HEK293T (cell line): ENCODE data around the gene TMEM209.

Source experiments
- ARNT ChIP-seq: fragments of 450-650 bp; IDR thresholded peaks from 2 replicates; pipeline ENCODE4 v1.6.1; 2017; ENCODE audit warnings: mild to moderate bottlenecking
- BHLHE40 ChIP-seq: fragments of 450-650 bp; IDR thresholded peaks from 2 replicates; pipeline ENCODE4 v1.6.1; 2016; ENCODE audit warnings: mild to moderate bottlenecking, moderate library complexity, borderline replicate concordance
- ELF4 ChIP-seq: fragments of 450-650 bp; IDR thresholded peaks from 2 replicates; pipeline ENCODE4 v1.6.1; 2017; ENCODE audit warnings: antibody characterized with exemption
- FOXA1 ChIP-seq: fragments of 450-650 bp; IDR thresholded peaks from 2 replicates; pipeline ENCODE4 v1.6.1; 2016; ENCODE audit warnings: mild to moderate bottlenecking
- FOXK2 ChIP-seq: fragments of 450-650 bp; IDR thresholded peaks from 2 replicates; pipeline ENCODE4 v1.6.1; 2016; ENCODE audit warnings: mild to moderate bottlenecking
- FOXM1 ChIP-seq: fragments of 450-650 bp; IDR thresholded peaks from 2 replicates; pipeline ENCODE4 v1.6.1; 2017; ENCODE audit warnings: mild to moderate bottlenecking, borderline replicate concordance
- HDGF ChIP-seq: fragments of 450-650 bp; IDR thresholded peaks from 2 replicates; pipeline ENCODE4 v1.6.1; 2017; ENCODE audit warnings: antibody characterized with exemption, borderline replicate concordance
- L3MBTL2 ChIP-seq: fragments of 450-650 bp; conservative IDR thresholded peaks from 2 replicates; pipeline ENCODE4 v1.6.1; 2016; ENCODE audit warnings: mild to moderate bottlenecking
- LEF1 ChIP-seq: fragments of 450-650 bp; IDR thresholded peaks from 2 replicates; pipeline ENCODE4 v1.6.1; 2017; ENCODE audit warnings: mild to moderate bottlenecking, borderline replicate concordance
- PKNOX1 ChIP-seq: fragments of 450-650 bp; IDR thresholded peaks from 2 replicates; pipeline ENCODE4 v1.6.1; 2016
- SP1 ChIP-seq: fragments of 450-650 bp; IDR thresholded peaks from 2 replicates; pipeline ENCODE4 v1.6.1; 2017
- SUZ12 ChIP-seq: fragments of 450-650 bp; IDR thresholded peaks from 2 replicates; pipeline ENCODE4 v1.6.1; 2016; ENCODE audit warnings: mild to moderate bottlenecking
- TARDBP ChIP-seq: fragments of 450-650 bp; IDR thresholded peaks from 2 replicates; pipeline ENCODE4 v1.6.1; 2016
- ZNF384 ChIP-seq: fragments of 450-650 bp; IDR thresholded peaks from 2 replicates; pipeline ENCODE4 v1.6.1; 2016

- no peak for TF ChIP-seq FOXA1
- no peak for TF ChIP-seq ARNT
- TF ChIP-seq BHLHE40: no peak
- no peak for TF ChIP-seq TARDBP
- no peak for TF ChIP-seq HDGF
- TF ChIP-seq LEF1: no peak
- no peak for TF ChIP-seq SUZ12
- TF ChIP-seq PKNOX1: no peak
- no peak for TF ChIP-seq ELF4
- TF ChIP-seq ZNF384: no peak
- TF ChIP-seq SP1: no peak
- TF ChIP-seq L3MBTL2: no peak
- no peak for TF ChIP-seq FOXM1
- TF ChIP-seq FOXK2: no peak
Observed at GRCh38 chr7:130134726-130135125, 70.5 kb downstream of the TMEM209 start.
